GM04503 (cell line): ENCODE measurements around the gene GNLY.
"Not testable (repeated sequence)": the region's sequence is repeated elsewhere in the genome, so short reads cannot be mapped to it uniquely, and the experiment has no call there.

ENCODE experiments used
- DNase-seq: peaks from one replicate; pipeline ENCODE4 v3.0.0-alpha.2; 2012; ENCODE audit warnings: low read depth

Gene GNLY

DNA sequence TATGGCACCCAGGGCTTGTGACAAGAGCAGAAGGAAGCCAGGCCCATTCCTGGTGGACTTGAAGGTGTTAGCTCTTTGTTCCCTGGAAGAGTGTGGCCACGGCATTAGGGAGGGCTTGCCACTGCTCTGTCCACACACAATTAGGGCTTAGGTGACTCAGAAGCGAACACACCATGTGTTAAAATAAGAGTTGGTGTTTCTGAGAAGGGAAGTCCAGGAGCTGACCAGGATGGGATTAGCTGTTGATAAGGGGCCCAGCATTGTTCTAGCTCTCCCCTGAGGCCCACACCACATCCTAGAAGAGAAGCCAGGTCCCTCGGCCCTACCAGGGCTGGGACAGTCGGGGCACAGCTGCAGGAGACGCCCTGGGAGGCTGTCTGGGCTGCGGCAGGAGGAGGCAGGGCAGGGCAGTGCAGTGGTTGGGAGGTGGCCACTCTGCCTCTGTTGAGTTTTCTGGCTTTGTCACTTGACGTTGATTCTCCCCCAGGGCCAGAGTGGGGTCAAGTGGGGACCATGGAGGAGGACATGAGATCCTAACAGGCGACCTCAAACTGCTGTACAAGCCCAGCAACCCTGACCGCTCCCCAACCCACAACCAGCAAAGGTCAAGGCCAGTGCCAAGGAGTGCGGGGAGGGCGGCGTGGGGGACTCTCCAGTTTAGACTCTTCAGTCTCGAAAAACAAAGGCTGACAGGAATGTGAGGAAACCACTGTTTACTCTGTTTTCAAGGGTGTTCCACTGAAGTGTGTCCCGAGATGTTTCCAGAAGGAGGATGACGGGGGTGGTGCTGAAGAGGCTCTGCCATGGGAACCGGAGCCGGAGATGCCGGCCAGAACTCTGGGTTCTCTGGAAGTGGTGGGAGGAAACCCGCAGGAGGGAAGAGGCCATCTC lies 16.8 kb downstream of the GNLY start:
- DNase-seq = no peak

DNA sequence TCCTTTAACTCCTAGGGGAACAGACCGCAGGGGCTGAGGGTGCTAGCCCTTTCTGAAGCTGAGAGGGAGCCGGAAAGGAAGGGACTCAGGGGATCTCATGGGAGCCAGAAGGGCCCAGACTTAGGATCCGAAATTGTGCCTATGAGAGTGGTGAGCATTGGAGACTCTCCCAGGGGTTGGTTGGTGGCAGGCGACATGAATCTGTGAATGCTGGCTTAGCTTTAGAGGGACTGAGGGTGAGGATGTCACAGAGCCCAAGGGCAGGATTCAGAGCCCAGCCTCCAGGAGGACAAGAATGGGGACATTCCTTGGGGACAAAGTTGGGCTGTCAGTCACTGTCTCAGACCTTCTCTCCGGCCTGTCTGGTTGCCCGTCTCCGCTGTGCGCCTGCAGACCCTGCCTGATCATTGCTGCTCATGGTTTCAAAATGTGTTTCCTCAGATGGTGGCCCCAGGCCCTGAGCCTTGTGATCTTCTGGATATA lies 17.5 kb downstream of the GNLY start:
- DNase-seq = no peak

DNA sequence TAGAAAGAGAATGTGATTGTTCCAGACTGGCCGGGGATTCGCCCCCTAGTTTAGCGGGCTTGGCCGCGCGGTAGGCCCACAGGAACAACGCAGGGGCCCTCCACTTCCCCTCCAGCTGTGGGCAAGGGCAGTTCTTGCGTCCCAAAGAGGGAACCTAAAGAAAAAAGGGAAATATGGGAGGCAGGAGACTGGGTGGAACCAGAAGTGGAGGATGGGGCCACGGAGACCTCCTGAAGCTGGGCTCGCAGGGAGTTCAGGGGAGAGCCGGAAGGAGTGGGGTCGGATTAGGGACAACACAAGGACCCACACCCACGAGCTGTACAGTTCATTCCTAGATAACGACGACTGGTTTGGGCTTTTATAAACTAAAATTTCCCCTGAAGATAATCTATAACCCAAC lies 18.2 kb downstream of the GNLY start:
- DNase-seq = no peak

DNA sequence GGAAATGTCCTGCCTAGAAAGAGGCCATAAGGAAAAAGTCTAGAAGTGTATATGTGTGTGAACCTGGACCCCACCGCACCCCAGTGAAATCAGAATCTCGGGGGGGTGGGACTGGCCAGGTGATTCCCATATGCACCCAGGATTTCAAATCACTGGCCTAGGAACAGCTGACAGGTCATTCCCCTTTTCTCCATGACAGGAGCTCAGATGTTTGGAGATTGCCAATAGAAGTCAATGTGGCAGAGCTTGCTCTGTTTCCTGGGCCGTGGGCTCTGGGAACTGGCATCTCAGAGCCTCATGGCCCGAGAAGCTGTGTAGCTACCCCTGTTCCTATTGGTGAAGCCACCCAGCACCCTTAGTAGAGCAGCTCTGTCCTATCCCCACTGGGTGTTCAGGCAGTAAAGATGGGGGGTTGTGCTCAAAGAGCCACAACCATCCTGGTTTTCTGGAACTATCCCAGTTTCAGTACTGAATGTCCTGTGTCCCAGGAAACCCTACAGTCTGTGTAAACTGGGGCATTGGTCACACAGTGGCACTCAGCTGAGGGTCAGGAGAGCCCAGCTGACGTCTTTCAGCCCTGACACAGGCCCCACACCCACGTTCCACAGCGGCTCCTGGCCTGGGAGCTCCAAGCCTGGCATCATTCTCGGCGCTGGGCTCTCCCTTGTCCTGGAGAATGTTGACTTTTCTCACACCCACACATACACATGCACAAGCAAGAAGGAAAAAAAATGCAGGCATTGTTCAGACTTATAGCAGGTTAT lies 18.9 kb downstream of the GNLY start:
- no peak for DNase-seq

- no peak for DNase-seq
Observed at GRCh38 chr2:85713836-85714235, 19.7 kb downstream of the GNLY start.

- not testable (repeated sequence) for DNase-seq
Observed at GRCh38 chr2:85714421-85714820, 20.3 kb downstream of the GNLY start.

GRCh38 chr2:85714841-85715240 lies 20.7 kb downstream of the GNLY start:
- no peak for DNase-seq

DNA sequence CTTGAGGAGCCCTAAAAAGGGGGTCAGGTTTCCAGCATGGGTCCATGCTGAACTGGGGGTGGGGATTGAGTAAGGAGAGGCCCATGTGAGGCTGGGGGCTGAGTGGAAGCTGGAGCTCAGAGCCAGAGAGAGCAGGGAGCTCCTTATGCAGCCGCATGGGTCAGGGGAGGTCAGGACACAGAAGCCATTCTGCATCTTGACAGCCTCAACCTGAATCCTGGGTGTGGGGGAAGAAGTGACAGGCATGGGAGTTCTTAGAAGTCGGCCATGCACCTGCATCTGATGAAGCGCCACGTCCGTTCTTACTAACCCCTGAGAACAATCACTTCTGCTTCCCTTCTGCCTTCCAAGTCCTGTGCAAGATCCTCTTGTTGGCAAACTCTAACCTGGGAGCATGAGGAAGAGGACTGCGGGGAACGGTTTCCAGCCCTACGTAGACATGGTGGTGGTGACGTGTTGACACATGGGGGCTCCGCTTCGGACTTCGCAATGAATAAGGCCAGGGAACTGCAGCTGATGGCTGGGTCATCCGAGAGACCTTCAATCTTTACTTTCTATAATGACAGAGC lies 22.3 kb downstream of the GNLY start:
- DNase-seq = no peak

- peak; percentile 73 for DNase-seq
Observed at GRCh38 chr2:85717308-85718008, 23.3 kb downstream of the GNLY start.

- no peak for DNase-seq
Observed at GRCh38 chr2:85718009-85718391, 23.8 kb downstream of the GNLY start.

- no peak for DNase-seq
Observed at GRCh38 chr2:85718885-85719492, 24.8 kb downstream of the GNLY start.

GRCh38 chr2:85719609-85720240 lies 25.6 kb downstream of the GNLY start:
- DNase-seq = no peak

DNA sequence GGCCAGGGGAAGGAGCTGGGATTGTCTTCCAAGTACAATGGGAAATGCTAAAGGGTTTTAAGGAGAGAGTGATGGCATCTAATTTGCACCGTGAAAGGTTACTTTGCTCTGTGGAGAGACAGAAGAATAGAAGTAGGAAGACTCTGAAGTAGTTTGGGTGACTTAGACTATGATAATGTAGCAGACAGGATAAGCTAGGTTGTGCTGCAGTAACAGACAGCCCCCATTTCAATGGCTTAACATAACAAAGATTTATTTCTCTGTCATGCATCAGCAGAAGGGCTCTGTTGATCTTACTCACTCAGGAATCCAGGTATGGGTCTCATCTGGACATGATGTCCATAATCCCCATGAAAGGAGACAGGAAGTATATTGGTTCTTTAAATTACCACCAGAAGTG lies 26.4 kb downstream of the GNLY start:
- DNase-seq = no peak

GRCh38 chr2:85721641-85722040 lies 27.5 kb downstream of the GNLY start:
- no peak for DNase-seq

DNA sequence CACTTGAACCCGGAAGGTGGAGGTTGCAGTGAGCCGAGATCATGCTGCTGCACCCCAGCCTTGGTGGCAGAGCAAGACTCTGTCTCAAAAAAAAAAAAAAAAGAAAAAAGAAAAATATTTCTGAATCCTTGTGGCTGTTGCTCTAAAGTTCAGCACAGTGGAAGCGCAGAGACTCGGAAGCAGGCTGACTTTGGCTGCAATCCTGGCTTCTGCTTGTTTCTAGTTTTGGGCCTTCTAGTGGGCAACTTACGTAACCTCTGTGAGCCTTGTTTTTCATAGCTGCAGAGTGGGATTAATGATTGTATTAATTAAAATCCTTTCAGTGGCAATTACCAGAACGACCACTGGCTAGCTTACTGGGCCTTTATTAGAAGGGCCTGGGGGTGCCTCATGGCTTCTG lies 28.4 kb downstream of the GNLY start:
- no peak for DNase-seq

DNA sequence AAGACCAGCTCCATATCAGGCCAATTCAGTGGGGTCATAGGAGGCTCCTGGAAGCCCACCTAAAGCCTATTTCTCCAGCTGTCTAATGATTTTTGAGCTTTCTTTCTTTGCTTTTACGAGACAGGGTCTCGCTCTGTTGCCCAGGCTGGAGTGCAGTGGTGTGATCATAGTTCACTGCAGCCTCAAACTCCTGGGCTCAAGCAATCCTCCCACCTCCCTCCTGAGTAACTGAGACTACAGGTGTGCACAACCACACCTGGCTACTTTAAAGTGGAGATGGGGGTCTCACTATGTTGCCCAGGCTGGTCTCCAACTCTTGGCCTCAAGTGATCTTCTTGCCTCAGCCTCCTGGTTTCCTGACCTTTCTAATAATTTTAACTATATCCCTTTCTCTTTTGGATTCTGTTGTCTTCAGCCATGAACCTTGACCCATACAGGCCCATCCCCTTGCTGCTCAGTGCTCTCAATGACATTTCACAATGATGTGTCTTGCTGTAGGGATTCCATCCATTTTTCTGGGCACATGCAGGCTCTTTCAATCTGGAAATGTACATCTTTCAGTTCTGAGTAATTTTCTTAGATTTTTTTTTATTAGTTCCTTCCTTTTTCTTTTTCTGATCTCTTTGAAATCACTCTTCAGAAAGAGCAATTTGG lies 29.7 kb downstream of the GNLY start:
- DNase-seq = no peak

GRCh38 chr2:85724731-85725181 lies 30.6 kb downstream of the GNLY start:
- DNase-seq = no peak

- DNase-seq = no peak
Observed at GRCh38 chr2:85725451-85725850, 31.3 kb downstream of the GNLY start.

GRCh38 chr2:85727798-85728197 lies 33.6 kb downstream of the GNLY start:
- DNase-seq = no peak

DNA sequence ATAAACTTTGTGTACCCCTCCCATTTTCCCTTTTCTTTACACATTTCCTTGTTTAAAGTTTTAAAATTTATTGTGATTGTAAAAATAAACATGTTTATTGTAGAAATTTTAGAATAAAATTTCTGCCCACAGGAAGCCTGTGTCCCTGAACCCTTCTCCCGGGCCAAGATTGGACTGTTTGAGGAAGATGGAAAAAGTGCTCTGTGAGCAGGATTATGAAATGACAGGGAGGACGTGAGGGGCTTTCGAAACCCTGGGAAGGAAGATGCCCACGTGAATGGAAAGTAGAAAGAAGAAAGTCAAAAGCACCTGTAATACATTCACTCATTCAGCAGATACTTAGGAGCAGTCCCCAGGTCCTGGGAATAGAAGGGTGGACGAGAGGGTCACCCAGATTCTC lies 34.2 kb downstream of the GNLY start:
- DNase-seq = no peak
